NCI-H2227 (cell line): ENCODE measurements around the gene C4BPB.
A peak's percentile ranks its signal among the peaks of the same experiment; 100 is the strongest.

Experiments used
- DNase-seq: peaks from one replicate; lab custom pipeline; 2025; ENCODE audit not compliant: unreplicated experiment; lab: John Stamatoyannopoulos, UW

Gene C4BPB

GRCh38 chr1:207059881-207060280, 28.8 kb upstream of the C4BPB start:
- no peak for DNase-seq

GRCh38 chr1:207060596-207060995, 28.1 kb upstream of the C4BPB start:
- no peak for DNase-seq

GRCh38 chr1:207062058-207062457, 26.6 kb upstream of the C4BPB start:
- DNase-seq: no peak

DNA sequence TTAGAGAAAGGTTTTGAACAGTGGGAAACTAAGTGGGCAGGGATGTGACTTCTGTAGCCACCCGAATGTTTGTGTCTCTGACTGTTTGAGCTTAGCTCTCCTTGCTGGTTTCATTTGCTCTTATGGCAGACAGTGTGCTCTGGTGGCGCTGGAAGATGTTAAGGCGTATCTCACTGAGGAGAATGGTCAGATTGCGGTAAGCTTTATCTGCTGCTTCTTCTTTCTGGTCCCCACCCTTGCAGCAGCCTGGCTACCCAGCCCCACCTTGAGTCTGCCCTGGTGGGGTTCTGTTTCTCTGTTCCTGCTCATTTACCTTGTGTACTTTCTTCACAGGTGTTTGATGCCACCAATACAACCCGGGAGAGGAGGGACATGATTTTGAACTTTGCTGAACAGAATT, 25.6 kb upstream of the C4BPB start:
- no peak for DNase-seq

- DNase-seq: no peak
Observed at GRCh38 chr1:207064561-207064960, 24.1 kb upstream of the C4BPB start.

DNA sequence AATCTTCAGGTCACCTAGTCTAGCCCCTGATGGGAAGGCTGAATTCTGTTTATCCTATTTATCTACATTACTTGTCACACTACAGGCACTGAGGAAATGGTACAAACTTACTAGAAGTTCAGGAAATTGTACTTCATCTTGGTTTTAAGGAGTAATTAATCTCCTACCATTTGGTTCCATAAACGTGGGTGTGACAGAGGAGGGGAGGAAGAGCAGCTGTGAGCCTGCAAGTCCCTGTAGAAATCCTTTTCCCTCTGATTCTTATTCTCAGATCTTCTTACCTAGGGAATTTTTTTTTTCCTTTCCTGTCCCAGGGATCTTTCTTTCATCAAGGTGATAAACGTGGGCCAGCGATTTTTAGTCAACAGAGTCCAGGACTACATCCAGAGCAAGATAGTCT, 21.5 kb upstream of the C4BPB start:
- DNase-seq: no peak

GRCh38 chr1:207067665-207068064, 21.0 kb upstream of the C4BPB start:
- DNase-seq: no peak

DNA sequence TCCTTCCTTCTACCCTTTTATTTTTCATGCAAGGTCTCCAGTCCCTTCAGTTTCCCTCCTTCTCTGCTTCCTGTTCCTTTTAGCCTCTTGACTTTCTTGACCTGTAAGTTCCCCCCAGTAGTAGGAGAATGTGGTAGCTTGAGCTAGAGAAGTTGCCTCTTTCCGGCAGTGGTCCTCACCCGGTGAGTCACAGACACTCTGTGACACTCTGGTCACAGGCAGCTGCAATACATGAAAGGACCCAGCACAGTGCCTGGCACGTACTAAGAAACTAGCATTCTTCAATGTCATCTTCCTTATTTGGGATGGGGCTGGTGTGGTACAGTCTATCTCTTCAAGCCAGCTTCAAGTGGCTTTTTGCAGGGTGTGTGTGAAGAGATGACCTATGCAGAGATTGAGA, 19.6 kb upstream of the C4BPB start:
- no peak for DNase-seq

DNA sequence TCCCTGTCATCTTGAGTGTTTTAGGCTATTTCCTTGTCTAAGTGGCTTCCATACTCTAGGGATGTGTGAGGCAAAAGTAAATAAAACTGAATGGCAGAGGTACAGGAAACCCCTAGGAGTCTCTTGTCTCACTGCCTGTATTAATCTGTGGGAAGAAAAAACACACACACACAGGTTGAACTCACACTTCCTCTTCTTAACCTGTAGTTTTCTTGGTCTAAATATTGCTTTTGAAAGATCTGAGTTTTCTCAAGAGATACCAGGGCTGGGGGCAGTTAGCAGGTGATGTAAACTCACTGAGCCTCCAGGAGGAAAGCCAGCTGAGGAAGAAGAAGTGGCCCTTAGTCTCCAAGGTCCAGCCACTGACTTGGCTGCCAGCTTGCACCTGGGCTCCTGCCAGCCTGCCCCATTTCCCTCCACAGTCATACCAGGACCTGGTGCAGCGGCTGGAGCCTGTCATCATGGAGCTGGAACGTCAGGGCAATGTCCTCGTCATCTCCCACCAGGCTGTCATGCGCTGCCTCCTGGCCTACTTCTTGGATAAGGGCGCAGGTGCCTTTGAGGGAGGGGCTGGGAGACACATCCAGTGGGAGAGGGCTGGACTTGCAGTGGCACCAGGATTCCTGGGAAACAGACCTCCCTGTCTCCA, 18.7 kb upstream of the C4BPB start:
- DNase-seq: no peak

DNA sequence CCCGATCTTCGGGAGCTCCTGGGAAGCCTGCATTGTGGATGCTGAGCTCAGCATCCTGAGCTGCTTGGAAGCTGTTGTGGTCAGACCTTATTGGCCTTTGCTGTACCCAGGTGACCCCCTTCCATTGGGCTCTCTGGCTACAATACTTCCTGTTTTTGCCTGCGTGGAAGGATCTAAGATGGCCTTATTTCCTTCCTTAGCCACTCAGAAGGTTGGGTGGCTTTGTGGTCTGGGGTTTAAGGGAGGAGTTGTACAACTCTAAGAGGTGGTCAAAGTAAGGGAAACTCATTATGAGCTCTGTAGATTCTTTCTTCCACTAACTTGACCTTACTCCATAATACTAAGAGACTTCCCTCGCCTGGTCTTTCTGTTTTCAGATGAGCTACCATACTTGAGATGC, 17.8 kb upstream of the C4BPB start:
- DNase-seq: no peak

DNA sequence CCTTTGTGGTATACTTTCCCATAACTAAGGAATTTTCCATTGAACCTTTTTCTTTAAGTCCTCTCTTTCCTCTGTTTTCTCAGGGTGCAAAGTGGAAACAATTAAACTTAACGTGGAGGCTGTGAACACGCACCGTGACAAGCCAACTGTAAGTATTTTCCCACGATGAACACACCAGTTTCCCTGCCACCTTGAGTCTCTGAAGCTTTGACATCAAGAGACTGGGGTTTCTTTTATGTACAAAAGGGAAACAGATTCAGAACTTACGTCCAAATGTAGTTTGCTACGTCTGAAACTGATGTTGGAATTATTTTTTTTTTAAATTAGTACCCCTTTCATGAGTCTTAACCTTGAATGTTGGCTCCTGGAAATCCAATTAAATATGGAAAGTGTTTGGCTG, 17.2 kb upstream of the C4BPB start:
- no peak for DNase-seq

DNA sequence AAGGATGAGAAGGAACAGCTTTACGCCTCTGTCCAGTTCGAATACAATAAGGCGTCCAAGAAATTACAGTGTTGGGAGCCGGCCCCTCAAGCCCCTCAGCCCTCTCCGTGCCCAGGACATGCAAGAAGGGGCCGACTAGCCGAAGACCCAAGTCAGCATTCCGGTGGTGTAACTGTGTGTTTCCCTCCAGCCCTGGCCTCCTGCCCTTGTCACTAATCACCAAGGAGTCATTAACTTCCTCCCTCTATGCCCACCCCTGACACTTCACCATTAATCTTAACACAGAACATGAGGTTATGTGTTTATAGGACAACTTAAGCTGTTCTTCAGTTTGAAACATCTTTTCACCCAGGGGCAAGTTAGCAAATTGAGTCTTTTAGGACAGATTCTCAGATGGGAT, 16.4 kb upstream of the C4BPB start:
- DNase-seq: no peak

GRCh38 chr1:207073906-207074820, 14.5 kb upstream of the C4BPB start:
- no peak for DNase-seq

DNA sequence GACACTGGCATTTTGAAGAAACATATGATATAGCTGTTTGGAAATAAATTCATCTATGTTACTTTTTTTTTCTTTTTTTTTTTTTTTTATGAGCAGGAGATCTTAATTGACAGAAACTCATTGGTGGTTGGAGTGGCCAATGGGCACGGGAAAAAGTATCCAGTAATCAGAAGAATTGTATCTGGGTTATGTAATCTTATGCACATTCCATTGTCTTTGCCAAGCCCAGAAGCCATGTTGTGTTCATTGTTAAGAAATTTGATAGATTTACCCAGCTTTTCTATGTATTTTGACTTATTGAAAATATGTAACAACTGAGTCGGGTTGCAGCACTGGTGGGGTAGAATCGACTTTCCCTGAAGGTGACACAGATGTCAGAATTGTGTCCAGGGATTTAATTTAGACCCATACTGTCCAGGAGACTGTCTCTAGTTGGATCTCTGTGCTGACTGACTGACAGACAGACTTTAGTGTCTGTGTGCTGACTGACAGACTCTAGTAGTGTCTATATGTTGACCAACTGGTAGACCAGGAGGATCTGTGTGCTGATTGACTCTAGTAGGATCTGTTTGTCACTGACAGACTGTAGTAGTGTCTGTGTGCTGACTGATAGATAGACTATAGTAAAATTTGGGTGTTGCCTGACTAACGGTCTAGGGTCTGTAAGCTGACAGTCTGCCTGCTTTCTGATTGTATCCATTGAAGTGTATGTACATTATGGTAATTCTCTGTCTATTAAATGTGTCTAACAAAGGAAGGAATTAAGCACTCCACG, 12.3 kb upstream of the C4BPB start:
- DNase-seq: no peak

DNA sequence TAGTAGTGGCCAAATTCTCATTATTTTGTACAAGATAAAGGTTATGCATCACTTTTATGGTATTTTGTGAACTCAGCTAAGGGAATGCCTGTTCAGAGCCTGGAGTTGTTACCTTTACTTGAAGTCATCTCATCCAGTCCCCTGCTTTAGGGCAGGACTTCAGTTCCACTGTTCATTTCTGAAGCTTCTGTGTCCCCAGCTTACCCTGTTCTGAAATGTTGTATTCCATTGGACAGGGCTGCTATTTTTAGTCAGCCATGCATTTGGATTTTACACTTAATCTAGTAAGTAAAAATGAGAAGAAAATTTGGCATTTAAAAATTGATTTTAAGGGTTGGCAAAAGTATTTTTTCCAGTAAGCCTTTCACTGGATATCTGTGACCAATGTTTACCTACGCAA, 11.6 kb upstream of the C4BPB start:
- no peak for DNase-seq

- peak; percentile 78 for DNase-seq
Observed at GRCh38 chr1:207077470-207078377, 10.9 kb upstream of the C4BPB start.

DNA sequence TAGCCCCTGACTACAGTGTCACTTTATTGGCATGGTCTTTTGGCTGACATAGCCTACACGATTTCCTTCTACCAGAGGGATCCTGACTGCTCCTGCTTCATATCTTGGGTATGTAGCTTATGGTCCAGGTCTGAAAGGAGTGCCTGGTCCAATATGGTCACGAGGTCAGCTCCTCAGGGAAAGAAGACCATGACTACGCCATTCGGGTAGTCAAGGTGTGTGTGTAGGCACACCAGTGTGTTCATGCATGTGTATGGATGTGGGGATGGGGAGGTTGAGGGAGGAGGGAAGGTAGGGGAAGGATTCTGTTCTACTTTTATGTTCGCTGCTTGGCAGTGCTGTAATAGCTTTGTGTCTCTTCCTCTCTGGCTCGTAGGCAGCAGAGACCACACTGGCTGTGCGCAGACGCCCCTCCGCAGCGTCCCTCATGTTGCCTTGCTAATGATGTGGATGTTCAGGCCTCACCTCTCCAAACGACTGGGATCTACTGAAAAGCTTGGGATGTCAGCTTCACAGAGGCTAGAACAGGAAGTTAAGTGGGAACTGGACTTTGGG, 10.0 kb upstream of the C4BPB start:
- DNase-seq: no peak

GRCh38 chr1:207079706-207080241, 8.9 kb upstream of the C4BPB start:
- no peak for DNase-seq

- DNase-seq: no peak
Observed at GRCh38 chr1:207081088-207081487, 7.6 kb upstream of the C4BPB start.

GRCh38 chr1:207081806-207082205, 6.9 kb upstream of the C4BPB start:
- no peak for DNase-seq
